WTC11 (cell line): ENCODE results near the gene CREBBP. TPM values are rescaled to one million over a fixed set of nuclear protein-coding genes. Genes with fewer than 3 reads are reported as not detected.
A peak's percentile ranks its signal among the peaks of the same experiment; 100 is the strongest.

Experiments
- ATAC-seq: fragments of 200-7000 bp; cut with Tn5 transposase; 2 replicates; pipeline ENCODE4 v1.10.0; 2021; ENCODE audit warnings: mild to moderate bottlenecking, moderate library complexity
- CTCF ChIA-PET: fragments of 300-600 bp; sonication (Branson Sonifier 250); formaldehyde crosslinking; loops from one replicate; lab custom pipeline; 2021; ENCODE audit warnings: antibody characterized with exemption; lab: Charles Lee
- POLR2A ChIA-PET: fragments of 350-600 bp; sonication (Branson Sonifier 250); formaldehyde crosslinking; loops from one replicate; lab custom pipeline; 2021; ENCODE audit warnings: antibody characterized with exemption; lab: Charles Lee
- DNase-seq: peaks from one replicate; pipeline ENCODE4 v3.0.0; 2021; ENCODE audit warnings: low spot score
- H3K27ac Mint-ChIP-seq: 2 replicates; pipeline ENCODE4 v1.8.0; 2021; ENCODE audit warnings: mixed read lengths
- H3K27me3 Mint-ChIP-seq: 2 replicates; pipeline ENCODE4 v1.8.0; 2021; ENCODE audit warnings: low read depth, mild to moderate bottlenecking, moderate library complexity, mixed read lengths
- H3K36me3 Mint-ChIP-seq: 2 replicates; pipeline ENCODE4 v1.8.0; 2021; ENCODE audit warnings: mixed read lengths
- H3K4me1 Mint-ChIP-seq: 2 replicates; pipeline ENCODE4 v1.8.0; 2022; ENCODE audit warnings: mixed read lengths
- H3K4me3 Mint-ChIP-seq: 2 replicates; pipeline ENCODE4 v1.8.0; 2021; ENCODE audit warnings: mild to moderate bottlenecking, moderate library complexity, mixed read lengths
- H3K9me3 Mint-ChIP-seq: 2 replicates; pipeline ENCODE4 v1.8.0; 2021; ENCODE audit warnings: mixed read lengths
- CREM ChIP-seq: sonication (generic); formaldehyde crosslinking; IDR thresholded peaks from 2 replicates; pipeline ENCODE4 v1.8.1; 2022; ENCODE audit warnings: mild to moderate bottlenecking, missing genetic modification reagents, moderate library complexity
- CTCF ChIP-seq: fragments of 200-600 bp; IDR thresholded peaks from 2 replicates; pipeline ENCODE4 v1.8.0; 2022; ENCODE audit warnings: antibody characterized with exemption
- ELF4 ChIP-seq: sonication (generic); formaldehyde crosslinking; IDR thresholded peaks from 2 replicates; pipeline ENCODE4 v1.8.1; 2022; ENCODE audit warnings: low read depth, mild to moderate bottlenecking, moderate library complexity, missing genetic modification reagents
- ESRRA ChIP-seq: sonication (generic); formaldehyde crosslinking; IDR thresholded peaks from 2 replicates; pipeline ENCODE4 v1.8.1; 2022; ENCODE audit warnings: mild to moderate bottlenecking, missing genetic modification reagents, borderline replicate concordance
- FOXK1 ChIP-seq: sonication (generic); formaldehyde crosslinking; IDR thresholded peaks from 2 replicates; pipeline ENCODE4 v1.8.0; 2022; ENCODE audit warnings: mild to moderate bottlenecking, moderate library complexity, missing genetic modification reagents
- GABPB1 ChIP-seq: sonication (generic); formaldehyde crosslinking; IDR thresholded peaks from 2 replicates; pipeline ENCODE4 v1.8.1; 2023; ENCODE audit warnings: mild to moderate bottlenecking, missing genetic modification reagents
- HMGXB4 ChIP-seq: sonication (generic); formaldehyde crosslinking; IDR thresholded peaks from 2 replicates; pipeline ENCODE4 v1.8.1; 2023; ENCODE audit warnings: mild to moderate bottlenecking, moderate library complexity, missing genetic modification reagents
- NFATC4 ChIP-seq: fragments of 250-450 bp; sonication (Bioruptor Pico); IDR thresholded peaks from 2 replicates; pipeline ENCODE4 v1.9.0; 2021; ENCODE audit warnings: mild to moderate bottlenecking
- NFYB ChIP-seq: sonication (generic); formaldehyde crosslinking; conservative IDR thresholded peaks from 2 replicates; pipeline ENCODE4 v1.8.0; 2022; ENCODE audit warnings: low read depth, missing genetic modification reagents
- RORB ChIP-seq: fragments of 250-450 bp; sonication (Bioruptor Pico); IDR thresholded peaks from 2 replicates; pipeline ENCODE4 v1.9.0; 2021; ENCODE audit warnings: mild to moderate bottlenecking
- SMAD4 ChIP-seq: sonication (generic); formaldehyde crosslinking; IDR thresholded peaks from 2 replicates; pipeline ENCODE4 v1.8.0; 2022; ENCODE audit warnings: mild to moderate bottlenecking, missing genetic modification reagents
- TCF7 ChIP-seq: sonication (generic); formaldehyde crosslinking; IDR thresholded peaks from 2 replicates; pipeline ENCODE4 v1.8.0; 2022; ENCODE audit warnings: mild to moderate bottlenecking, low read depth, missing genetic modification reagents, moderate library complexity
- TEAD4 ChIP-seq: sonication (generic); formaldehyde crosslinking; IDR thresholded peaks from 2 replicates; pipeline ENCODE4 v1.8.0; 2022; ENCODE audit warnings: mild to moderate bottlenecking, missing genetic modification reagents
- ZNF121 ChIP-seq: sonication (generic); formaldehyde crosslinking; IDR thresholded peaks from 2 replicates; pipeline ENCODE4 v1.8.0; 2023; ENCODE audit warnings: missing genetic modification reagents
- ZNF396 ChIP-seq: fragments of 250-450 bp; sonication (Bioruptor Pico); IDR thresholded peaks from 2 replicates; pipeline ENCODE4 v1.8.0; 2021; ENCODE audit warnings: mild to moderate bottlenecking, moderate library complexity, borderline replicate concordance
- total RNA-seq: library from RNA; stranded (reverse); gene quantifications from 3 replicates; pipeline ENCODE4 v1.2.3, GENCODE V29; 2021
- TF ChIP-seq, protein P1 (sequence below): sonication (generic); formaldehyde crosslinking; IDR thresholded peaks from 2 replicates; pipeline ENCODE4 v1.8.0; 2023; ENCODE audit warnings: missing genetic modification reagents
- TF ChIP-seq, protein P2 (sequence below): fragments of 250-450 bp; sonication (Bioruptor Pico); IDR thresholded peaks from 2 replicates; pipeline ENCODE4 v1.8.0; 2021; ENCODE audit warnings: mild to moderate bottlenecking

Gene CREBBP
- total RNA-seq, 1 experiment from 2014 or later = 49.6 TPM

- DNase-seq (no peak), ATAC-seq (no peak)
- H3K36me3 Mint-ChIP-seq = peaks cover 13% of the 10 kb centered on the region
- H3K27me3 Mint-ChIP-seq = no peaks in the 10 kb centered on the region
- H3K9me3 Mint-ChIP-seq = no peaks in the 10 kb centered on the region
- CTCF ChIA-PET = interaction anchor here (1.0 kb wide), 1 partner anchor 37 kb away, joined by 5 read pairs; no protein-coding TSS in a partner anchor
- peaks cover 40% of the 10 kb centered on the region for H3K4me1 Mint-ChIP-seq
- POLR2A ChIA-PET = no interaction called here
- H3K4me3 Mint-ChIP-seq = no peak overlapping the region
- H3K27ac Mint-ChIP-seq = no peak overlapping the region
- TF ChIP-seq TEAD4 (CRISPR knock-in tag) (no peak), CREM (CRISPR knock-in tag) (no peak), NFYB (CRISPR knock-in tag) (no peak), SMAD4 (CRISPR knock-in tag) (no peak), ESRRA (no peak), NFATC4 (CRISPR knock-in tag) (no peak), ZNF396 (CRISPR knock-in tag) (no peak), GABPB1 (CRISPR knock-in tag) (no peak), FOXK1 (CRISPR knock-in tag) (no peak), HMGXB4 (CRISPR knock-in tag) (no peak), ZNF121 (CRISPR knock-in tag) (no peak), RORB (CRISPR knock-in tag) (no peak), TCF7 (no peak)
- TF ChIP-seq, protein P1, sequence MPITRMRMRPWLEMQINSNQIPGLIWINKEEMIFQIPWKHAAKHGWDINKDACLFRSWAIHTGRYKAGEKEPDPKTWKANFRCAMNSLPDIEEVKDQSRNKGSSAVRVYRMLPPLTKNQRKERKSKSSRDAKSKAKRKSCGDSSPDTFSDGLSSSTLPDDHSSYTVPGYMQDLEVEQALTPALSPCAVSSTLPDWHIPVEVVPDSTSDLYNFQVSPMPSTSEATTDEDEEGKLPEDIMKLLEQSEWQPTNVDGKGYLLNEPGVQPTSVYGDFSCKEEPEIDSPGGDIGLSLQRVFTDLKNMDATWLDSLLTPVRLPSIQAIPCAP = no peak
Observed at GRCh38 chr16:3808308-3809063, 72.0 kb downstream of the CREBBP start.

- Mint-ChIP-seq H3K36me3 (peaks cover 13% of the 10 kb centered on the region), H3K4me1 (peaks cover 35% of the 10 kb centered on the region), H3K27ac (peak overlapping the region; percentile 2; the same call in 1 of the 2 replicates)
- CTCF ChIA-PET = interaction anchor here (0.9 kb wide), 1 partner anchor 14 kb away, joined by 3 read pairs; no protein-coding TSS in a partner anchor
- no peak for ATAC-seq
- no peak for TF ChIP-seq CTCF
- TF ChIP-seq HMGXB4 (CRISPR knock-in tag) = no peak
- TF ChIP-seq, protein P2, sequence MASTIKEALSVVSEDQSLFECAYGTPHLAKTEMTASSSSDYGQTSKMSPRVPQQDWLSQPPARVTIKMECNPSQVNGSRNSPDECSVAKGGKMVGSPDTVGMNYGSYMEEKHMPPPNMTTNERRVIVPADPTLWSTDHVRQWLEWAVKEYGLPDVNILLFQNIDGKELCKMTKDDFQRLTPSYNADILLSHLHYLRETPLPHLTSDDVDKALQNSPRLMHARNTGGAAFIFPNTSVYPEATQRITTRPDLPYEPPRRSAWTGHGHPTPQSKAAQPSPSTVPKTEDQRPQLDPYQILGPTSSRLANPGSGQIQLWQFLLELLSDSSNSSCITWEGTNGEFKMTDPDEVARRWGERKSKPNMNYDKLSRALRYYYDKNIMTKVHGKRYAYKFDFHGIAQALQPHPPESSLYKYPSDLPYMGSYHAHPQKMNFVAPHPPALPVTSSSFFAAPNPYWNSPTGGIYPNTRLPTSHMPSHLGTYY (CRISPR knock-in tag) = no peak
- TF ChIP-seq ELF4 (CRISPR knock-in tag) = no peak
- TF ChIP-seq, all 79 proteins: peak for 0
- H3K27me3 Mint-ChIP-seq = no peaks in the 10 kb centered on the region
- POLR2A ChIA-PET = no interaction called here
- no peak for DNase-seq
- H3K9me3 Mint-ChIP-seq = no peaks in the 10 kb centered on the region
- H3K4me3 Mint-ChIP-seq = no peak overlapping the region
Observed at GRCh38 chr16:3807425-3808123, 72.9 kb downstream of the CREBBP start.
